H9 (cell line): ENCODE results near the gene PDCD11. TPM values are rescaled to one million over a fixed set of nuclear protein-coding genes. Genes with fewer than 3 reads are reported as not detected.

Source experiments
- DNase-seq: peaks from one replicate; pipeline ENCODE4 v3.0.0-alpha.2; 2017
- H2AFZ ChIP-seq: one replicate; pipeline ENCODE4 v1.6.1; 2013; ENCODE audit warnings: mild to moderate bottlenecking, low read length, control low read depth, moderate library complexity
- H2AK5ac ChIP-seq: 2 replicates; pipeline ENCODE4 v1.6.1; 2013; ENCODE audit warnings: low read length, control low read depth, mixed read lengths; ENCODE audit not compliant: insufficient read length
- H2BK120ac ChIP-seq: one replicate; pipeline ENCODE4 v1.6.1; 2013; ENCODE audit warnings: low read depth, mild to moderate bottlenecking, low read length, control low read depth, inconsistent platforms; ENCODE audit not compliant: poor library complexity, severe bottlenecking
- H2BK12ac ChIP-seq: 2 replicates; pipeline ENCODE4 v1.6.1; 2013; ENCODE audit warnings: low read length, control low read depth, mixed read lengths, low read depth; ENCODE audit not compliant: insufficient read length
- H2BK15ac ChIP-seq: 2 replicates; pipeline ENCODE4 v1.6.1; 2013; ENCODE audit warnings: low read depth, low read length, control low read depth
- H2BK20ac ChIP-seq: one replicate; pipeline ENCODE4 v1.6.1; 2013; ENCODE audit warnings: low read depth, mild to moderate bottlenecking, low read length, control low read depth, inconsistent platforms; ENCODE audit not compliant: poor library complexity, severe bottlenecking
- H2BK5ac ChIP-seq: 2 replicates; pipeline ENCODE4 v1.6.1; 2013; ENCODE audit warnings: low read length, control low read depth, mixed read lengths; ENCODE audit not compliant: insufficient read length
- H3K14ac ChIP-seq: 2 replicates; pipeline ENCODE4 v1.6.1; 2013; ENCODE audit warnings: low read length, control low read depth; ENCODE audit not compliant: insufficient read depth
- H3K18ac ChIP-seq: 2 replicates; pipeline ENCODE4 v1.6.1; 2013; ENCODE audit warnings: low read depth, mild to moderate bottlenecking, mixed read lengths, low read length, control low read depth; ENCODE audit not compliant: insufficient read length
- H3K23ac ChIP-seq: 2 replicates; pipeline ENCODE4 v1.6.1; 2013; ENCODE audit warnings: low read length, control low read depth, mixed read lengths, low read depth; ENCODE audit not compliant: insufficient read length
- H3K23me2 ChIP-seq: 2 replicates; pipeline ENCODE4 v1.6.1; 2013; ENCODE audit warnings: low read depth, mild to moderate bottlenecking, mixed read lengths, low read length, control low read depth; ENCODE audit not compliant: insufficient read length, poor library complexity, severe bottlenecking
- H3K27ac ChIP-seq: 2 replicates; pipeline ENCODE4 v1.5.1; 2013; ENCODE audit warnings: low read length, control low read depth, mixed read lengths, low read depth; ENCODE audit not compliant: insufficient read length
- H3K27me3 ChIP-seq: 2 replicates; pipeline ENCODE4 v1.6.1; 2013; ENCODE audit warnings: low read length, control low read depth, inconsistent platforms; ENCODE audit not compliant: insufficient read depth
- H3K4ac ChIP-seq: 2 replicates; pipeline ENCODE4 v1.6.1; 2013; ENCODE audit warnings: low read depth, mild to moderate bottlenecking, control low read depth, inconsistent platforms, low read length, moderate library complexity
- H3K4me1 ChIP-seq: 2 replicates; pipeline ENCODE4 v1.6.1; 2013; ENCODE audit warnings: low read length, control low read depth, inconsistent platforms; ENCODE audit not compliant: insufficient read depth
- H3K4me2 ChIP-seq: 2 replicates; pipeline ENCODE4 v1.6.1; 2013; ENCODE audit warnings: low read length, control low read depth, mixed read lengths; ENCODE audit not compliant: insufficient read length, insufficient read depth
- H3K56ac ChIP-seq: 2 replicates; pipeline ENCODE4 v1.6.1; 2013; ENCODE audit warnings: low read depth, mild to moderate bottlenecking, mixed read lengths, low read length, control low read depth; ENCODE audit not compliant: insufficient read length
- H3K79me1 ChIP-seq: 2 replicates; pipeline ENCODE4 v1.6.1; 2013; ENCODE audit warnings: low read depth, mild to moderate bottlenecking, moderate library complexity, low read length, control low read depth, inconsistent platforms; ENCODE audit not compliant: insufficient read depth, poor library complexity, severe bottlenecking
- H3K79me2 ChIP-seq: 2 replicates; pipeline ENCODE4 v1.6.1; 2013; ENCODE audit warnings: low read length, control low read depth, inconsistent platforms; ENCODE audit not compliant: insufficient read depth
- H3K9ac ChIP-seq: 2 replicates; pipeline ENCODE4 v1.6.1; 2013; ENCODE audit warnings: low read length, control low read depth, mixed read lengths; ENCODE audit not compliant: insufficient read length; ENCODE audit errors: extremely low read depth
- H3K9me3 ChIP-seq: one replicate; pipeline ENCODE4 v1.6.1; 2013; ENCODE audit warnings: low read depth, low read length, inconsistent platforms; ENCODE audit not compliant: control insufficient read depth
- H3T11ph ChIP-seq: one replicate; pipeline ENCODE4 v1.6.1; 2013; ENCODE audit warnings: mild to moderate bottlenecking, low read length, control low read depth, inconsistent platforms
- H4K20me1 ChIP-seq: one replicate; pipeline ENCODE4 v1.6.1; 2013; ENCODE audit not compliant: control insufficient read depth, insufficient read length, insufficient read depth
- H4K5ac ChIP-seq: 2 replicates; pipeline ENCODE4 v1.6.1; 2013; ENCODE audit warnings: low read depth, mild to moderate bottlenecking, mixed read lengths, low read length, control low read depth; ENCODE audit not compliant: insufficient read length
- H4K8ac ChIP-seq: replicated peaks from 2 replicates; pipeline ENCODE4 v1.6.1; 2013; ENCODE audit warnings: low read length, control low read depth, mixed read lengths, low read depth; ENCODE audit not compliant: insufficient read length
- H4K91ac ChIP-seq: 2 replicates; pipeline ENCODE4 v1.6.1; 2013; ENCODE audit warnings: low read depth, mild to moderate bottlenecking, moderate library complexity, mixed read lengths, low read length, control low read depth; ENCODE audit not compliant: insufficient read length
- H3K27ac Mint-ChIP-seq, 3 experiments: 2 replicates in 2 of 3; 3 replicates in 1 of 3; pipeline ENCODE4 v1.8.0; 2020 to 2021; ENCODE audit warnings: mixed read lengths in 3 of 3, mild to moderate bottlenecking in 1 of 3, moderate library complexity in 1 of 3
- H3K27me3 Mint-ChIP-seq: 2 replicates; pipeline ENCODE4 v1.8.0; 2021; ENCODE audit warnings: low read depth, mild to moderate bottlenecking, moderate library complexity, mixed read lengths
- H3K36me3 Mint-ChIP-seq, 3 experiments: 2 replicates in 2 of 3; 3 replicates in 1 of 3; pipeline ENCODE4 v1.8.0; 2020 to 2021; ENCODE audit warnings: low read depth in 3 of 3, mixed read lengths in 3 of 3; ENCODE audit not compliant: insufficient read depth in 1 of 3
- H3K4me1 Mint-ChIP-seq, 2 experiments: 2 replicates each; pipeline ENCODE4 v1.8.0; 2020; ENCODE audit warnings: mixed read lengths in 2 of 2
- H3K4me3 Mint-ChIP-seq, 2 experiments: 2 replicates in 1 of 2; 3 replicates in 1 of 2; pipeline ENCODE4 v1.8.0; 2020 to 2021; ENCODE audit warnings: mild to moderate bottlenecking in 2 of 2, mixed read lengths in 2 of 2, moderate library complexity in 1 of 2
- H3K9me3 Mint-ChIP-seq, 2 experiments: 2 replicates in 1 of 2; 3 replicates in 1 of 2; pipeline ENCODE4 v1.8.0; 2020; ENCODE audit warnings: mild to moderate bottlenecking in 2 of 2, mixed read lengths in 2 of 2, moderate library complexity in 1 of 2
- CTCF ChIP-seq: fragments of 200-600 bp; sonication (generic); conservative IDR thresholded peaks from 3 replicates; pipeline ENCODE4 v1.8.0; 2021; ENCODE audit warnings: antibody characterized with exemption, mild to moderate bottlenecking
- WGBS: extraction: QIAGEN DNeasy Blood & Tissue Kit; methylation state at CpG from one replicate; pipeline ENCODE4 v1.1.7; 2013; ENCODE audit warnings: missing lambda C conversion rate, low lambda C conversion rate, mixed read lengths; ENCODE audit not compliant: insufficient read length; ENCODE audit errors: extremely low coverage; 5-methylcytosine and 5-hydroxymethylcytosine counted together
- total RNA-seq: library from RNA; stranded (reverse); gene quantifications from 2 replicates; pipeline ENCODE4 v1.2.1, GENCODE V29; 2021

Gene PDCD11
- total RNA-seq, 1 experiment from 2014 or later, result 99.5 TPM

- H3K27ac Mint-ChIP-seq, result no peak overlapping the region
- Histone ChIP-seq H3K18ac (no peak overlapping the region), H3K23me2 (no peaks in the 10 kb centered on the region), H4K8ac (no peak overlapping the region), H2AK5ac (no peak overlapping the region), H2BK20ac (no peak overlapping the region), H3K23ac (no peak overlapping the region), H2BK5ac (no peak overlapping the region), H4K5ac (no peak overlapping the region), H2AFZ (no peak overlapping the region), H3K4me1 (no peaks in the 10 kb centered on the region), H3T11ph (no peak overlapping the region), H3K79me1 (no peaks in the 10 kb centered on the region), H2BK15ac (no peak overlapping the region), H3K9me3 (no peaks in the 10 kb centered on the region), H3K79me2 (no peaks in the 10 kb centered on the region), H3K27me3 (no peaks in the 10 kb centered on the region), H4K91ac (no peak overlapping the region), H2BK12ac (no peak overlapping the region), H3K4ac (no peak overlapping the region), H2BK120ac (no peak overlapping the region), H3K9ac (no peak overlapping the region), H3K27ac (no peak overlapping the region), H3K14ac (no peak overlapping the region), H3K4me2 (no peak overlapping the region), H3K56ac (no peak overlapping the region), H4K20me1 (no peaks in the 10 kb centered on the region)
- H3K9me3 Mint-ChIP-seq, result no peaks in the 10 kb centered on the region
- no peaks in the 10 kb centered on the region for H3K27me3 Mint-ChIP-seq
- TF ChIP-seq CTCF, result no peak
- no peak overlapping the region for H3K4me3 Mint-ChIP-seq
- no CpG with 5 or more reads among the region's 5 CpGs for WGBS
- DNase-seq, result no peak
- peaks cover 11 to 49% (median 32%) of the 10 kb centered on the region in 3 experiments; a peak in 6 of 7 replicates for H3K36me3 Mint-ChIP-seq
- H3K4me1 Mint-ChIP-seq, result no peaks in the 10 kb centered on the region
Observed at GRCh38 chr10:103382769-103383168, 13.7 kb upstream of the PDCD11 start.
